Stomach (tissue), 4 donors: Measurements from ENCODE around the gene CNTFR.

Experiments used
- CTCF ChIP-seq, 7 experiments: fragments of 450-650 bp in 4 of 7; fragments of 200-600 bp in 3 of 7; sonication (generic) in 3 of 7; IDR thresholded peaks; one replicate each; pipeline ENCODE4 v1.5.1; 2016 to 2019; ENCODE audit warnings: antibody characterized with exemption in 7 of 7, control low read depth in 2 of 7, mild to moderate bottlenecking in 1 of 7
- EP300 ChIP-seq: sonication (generic); formaldehyde crosslinking; IDR thresholded peaks from one replicate; pipeline ENCODE4 v1.6.1; 2017; ENCODE audit warnings: antibody characterized with exemption

- TF ChIP-seq CTCF (IDR thresholded peaks at IDR 0.05), result no peak
- TF ChIP-seq EP300, result no peak
These were observed 47.3 kb upstream of the CNTFR start for GRCh38 chr9:34636791-34637355.
